HepG2 (cell line): ENCODE data around the gene TTK.

ENCODE experiments used
- ATF2 ChIP-seq: sonication (generic); formaldehyde crosslinking; IDR thresholded peaks from 2 replicates; pipeline ENCODE4 v1.4.0; 2020; ENCODE audit warnings: missing genetic modification reagents
- NFYB ChIP-seq: sonication (generic); formaldehyde crosslinking; IDR thresholded peaks from 2 replicates; pipeline ENCODE4 v1.4.0; 2020; ENCODE audit warnings: missing genetic modification reagents
- POLR2A ChIP-seq, 2 experiments: IDR thresholded peaks; 2 replicates each; pipeline ENCODE4 v1.6.1; 2011; ENCODE audit warnings: low read depth in 2 of 2, low read length in 2 of 2, mild to moderate bottlenecking in 1 of 2, moderate library complexity in 1 of 2; ENCODE audit not compliant: insufficient read depth in 1 of 2

DNA sequence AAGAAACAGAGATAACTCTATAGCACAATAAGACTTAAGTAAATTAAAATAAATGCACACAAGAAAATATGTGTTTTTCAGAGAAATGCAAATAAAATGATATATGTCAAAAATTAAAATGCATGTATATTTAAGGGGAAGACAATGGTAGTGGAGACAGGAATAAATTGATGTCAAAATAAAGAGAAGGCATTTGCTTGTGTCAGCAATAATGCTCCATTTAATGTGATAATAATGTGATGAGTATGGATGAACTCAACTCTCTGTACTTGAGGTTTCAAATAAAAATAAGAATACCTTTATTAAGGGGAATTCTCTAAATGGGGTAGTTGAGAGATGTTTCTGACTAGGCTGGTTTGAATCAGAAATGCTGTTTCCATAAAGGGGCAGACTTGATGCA, 56.3 kb downstream of the TTK start:
- TF ChIP-seq ATF2 (no peak), POLR2A (IDR thresholded peaks at IDR 0.05; ENCODE audit: insufficient read depth in 1 of 2, low read depth in 2 of 2, low read length in 2 of 2) (no peak), NFYB (no peak)
